Fibroblast of skin of left quadriceps (primary cell): Measurements from ENCODE around the gene ELP4.
"Not testable (repeated sequence)": the region's sequence is repeated elsewhere in the genome, so short reads cannot be mapped to it uniquely, and the experiment has no call there.

ENCODE experiments used
- DNase-seq, 2 experiments: peaks; one replicate each; pipeline ENCODE4 v3.0.0-alpha.2; 2013; ENCODE audit warnings: low read depth in 2 of 2

ELP4 gene

GRCh38 chr11:31646216-31646615, 136.6 kb downstream of the ELP4 start:
- DNase-seq = no peak

GRCh38 chr11:31649129-31649966, 139.8 kb downstream of the ELP4 start:
- DNase-seq = no peak

DNA sequence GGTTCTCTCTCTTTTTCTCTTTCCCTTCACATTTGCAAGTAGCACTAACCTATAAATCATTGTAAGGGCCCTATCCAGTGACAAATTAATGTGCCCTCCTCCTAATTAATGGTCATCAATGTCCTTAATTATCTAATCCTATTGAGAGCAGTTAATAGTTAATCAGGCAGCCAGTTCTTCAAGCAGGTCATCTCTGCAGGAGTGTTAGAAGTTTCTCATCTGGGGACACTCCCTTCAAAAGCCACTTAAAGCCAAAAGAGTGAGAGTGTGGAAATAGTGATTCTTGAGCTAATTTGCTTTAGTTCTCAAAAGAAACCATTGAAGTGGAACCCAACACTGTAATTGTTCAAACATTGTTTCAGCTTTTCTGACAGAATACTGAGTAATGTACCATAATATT, 141.6 kb downstream of the ELP4 start:
- no peak for DNase-seq

GRCh38 chr11:31651822-31652221, 142.3 kb downstream of the ELP4 start:
- no peak for DNase-seq

GRCh38 chr11:31652528-31652927, 143.0 kb downstream of the ELP4 start:
- no peak for DNase-seq

DNA sequence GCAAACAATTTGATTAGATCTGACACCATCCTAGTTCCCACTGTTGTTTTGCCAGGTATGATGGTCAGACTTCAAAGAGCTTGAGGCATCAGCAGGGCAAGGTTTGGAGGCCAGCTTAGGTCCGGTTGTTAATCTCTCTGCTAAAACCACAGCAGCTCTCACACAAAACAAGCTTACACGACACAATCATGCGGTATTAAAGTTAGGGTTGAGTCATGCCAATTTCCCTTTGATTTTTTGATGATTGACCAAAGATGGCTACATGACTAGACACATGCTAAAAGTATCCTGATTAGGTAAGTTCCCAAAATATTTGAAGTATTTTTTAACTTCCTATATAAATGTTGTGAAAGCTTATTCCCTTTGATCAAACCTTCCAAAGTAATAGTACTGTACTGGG, 145.9 kb downstream of the ELP4 start:
- DNase-seq = peak; percentile 59 to 62

DNA sequence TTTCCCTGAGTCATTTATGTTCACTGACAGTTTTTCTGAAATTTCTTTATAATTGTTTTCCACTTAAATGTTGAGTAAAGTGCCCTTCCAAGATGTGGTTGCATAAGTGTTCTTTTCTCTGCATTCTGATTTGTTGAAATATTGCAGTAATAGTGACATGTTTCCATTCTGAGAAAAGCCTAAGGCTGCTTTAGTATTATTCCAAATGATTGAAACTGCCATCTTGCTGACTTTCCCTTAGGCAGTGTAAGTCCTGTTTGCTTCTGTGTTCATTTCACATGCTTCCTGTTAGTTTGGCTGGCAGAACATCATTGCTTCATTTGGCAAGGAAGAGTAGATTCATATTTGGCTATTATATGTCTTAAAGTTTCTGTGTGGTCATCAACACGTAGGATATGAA, 146.5 kb downstream of the ELP4 start:
- DNase-seq = no peak

DNA sequence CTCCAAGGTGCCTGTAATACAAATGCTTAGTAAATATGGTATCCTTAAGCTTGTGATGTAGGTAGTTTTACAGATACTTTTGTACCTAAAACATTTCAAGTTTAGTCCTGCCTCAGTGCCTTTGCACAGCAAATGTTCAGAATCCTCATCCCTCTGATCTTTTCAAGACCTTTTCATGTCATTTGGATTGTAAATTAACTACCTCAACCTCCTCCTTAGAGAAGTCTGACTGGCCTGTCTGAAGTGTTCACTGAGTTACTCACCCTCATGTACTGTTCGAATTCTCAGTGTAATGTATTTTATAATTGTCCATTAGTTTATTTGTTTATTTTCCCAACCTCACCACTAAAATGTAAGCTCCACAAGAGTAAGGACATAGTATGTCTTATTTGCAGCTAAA, 147.5 kb downstream of the ELP4 start:
- no peak for DNase-seq

GRCh38 chr11:31664129-31664528, 154.6 kb downstream of the ELP4 start:
- DNase-seq = no peak

DNA sequence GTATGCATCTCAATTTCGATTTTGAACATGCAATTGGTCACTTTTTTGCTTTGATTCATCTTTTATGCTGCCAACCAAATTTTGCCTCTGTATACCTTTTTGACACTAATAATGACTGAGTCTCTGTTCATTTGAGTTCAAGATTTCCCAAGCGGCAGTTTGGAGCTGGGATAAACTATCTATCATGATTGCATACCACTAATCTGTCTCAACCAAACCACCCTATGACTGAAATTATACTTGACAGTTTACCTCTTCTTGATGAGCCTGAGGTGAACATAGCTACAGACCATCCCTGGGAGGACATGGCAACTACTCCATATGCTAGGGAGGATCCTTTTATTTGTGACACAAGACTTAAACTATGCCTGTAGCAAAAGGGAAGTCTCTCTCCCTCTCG, 155.4 kb downstream of the ELP4 start:
- no peak for DNase-seq

DNA sequence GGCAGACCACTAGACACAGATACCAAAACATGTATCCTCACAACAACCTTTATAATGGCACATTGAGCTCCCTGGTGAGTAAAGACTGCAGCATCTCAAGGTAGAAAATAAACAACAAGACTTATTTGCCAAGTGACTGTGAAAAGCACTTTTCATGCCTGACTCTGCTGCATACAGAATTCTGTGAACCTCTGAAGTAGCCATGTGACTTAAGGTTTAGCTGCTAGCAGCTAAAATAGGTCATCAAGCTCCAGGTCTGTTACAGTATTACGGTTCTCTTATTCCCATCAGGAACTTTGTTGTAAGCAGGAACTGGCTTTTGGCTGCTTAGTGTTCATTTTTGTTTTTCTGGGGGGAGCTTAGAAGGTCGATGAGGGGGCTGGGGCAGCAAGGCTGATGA, 162.1 kb downstream of the ELP4 start:
- no peak for DNase-seq

- DNase-seq = not testable (repeated sequence)
Observed at GRCh38 chr11:31673108-31673507, 163.5 kb downstream of the ELP4 start.

GRCh38 chr11:31676280-31676982, 166.9 kb downstream of the ELP4 start:
- DNase-seq = no peak

DNA sequence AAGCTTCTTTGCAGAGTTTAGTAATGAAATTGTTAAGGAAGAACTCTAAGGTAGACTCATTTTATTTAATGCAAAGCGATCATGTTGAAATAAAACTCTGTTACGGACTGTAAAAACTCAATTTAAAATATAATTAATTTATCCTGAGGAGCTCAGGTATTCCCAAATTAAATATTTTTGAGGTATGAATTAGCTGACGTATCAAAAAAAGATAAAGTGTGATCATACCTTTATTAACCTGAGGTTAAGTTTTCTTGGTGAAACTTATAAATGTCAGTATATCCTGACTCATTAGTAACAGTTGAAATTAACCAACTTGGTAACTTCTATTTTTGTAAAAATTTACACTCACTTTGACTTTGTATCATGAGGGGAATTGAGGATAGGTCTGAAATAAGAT, 171.2 kb downstream of the ELP4 start:
- DNase-seq = no peak

DNA sequence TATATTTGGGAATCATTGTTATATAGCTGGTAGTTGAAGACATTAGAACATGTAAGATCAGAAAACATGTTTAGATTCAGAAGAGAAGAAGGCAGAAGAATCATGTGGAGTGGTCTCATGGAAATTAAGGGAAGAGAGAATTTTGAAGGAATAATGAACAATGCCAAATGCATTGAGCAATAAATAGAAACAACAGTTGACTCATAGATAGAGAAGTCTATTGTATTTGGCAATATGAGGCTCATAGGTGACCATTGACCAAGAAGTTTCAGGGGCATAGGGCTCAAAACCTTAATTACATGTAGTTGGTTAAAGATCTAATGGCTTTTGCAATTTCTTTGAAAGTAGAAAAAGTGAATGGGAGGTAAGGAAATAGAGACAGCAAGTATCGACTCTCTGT, 177.7 kb downstream of the ELP4 start:
- no peak for DNase-seq

- DNase-seq = no peak
Observed at GRCh38 chr11:31687861-31688260, 178.3 kb downstream of the ELP4 start.

- DNase-seq = no peak
Observed at GRCh38 chr11:31689559-31689958, 180.0 kb downstream of the ELP4 start.

GRCh38 chr11:31690041-31690440, 180.5 kb downstream of the ELP4 start:
- no peak for DNase-seq

GRCh38 chr11:31690516-31690915, 180.9 kb downstream of the ELP4 start:
- no peak for DNase-seq

- no peak for DNase-seq
Observed at GRCh38 chr11:31692466-31692865, 182.9 kb downstream of the ELP4 start.

- not testable (repeated sequence) for DNase-seq
Observed at GRCh38 chr11:31697049-31697448, 187.5 kb downstream of the ELP4 start.

GRCh38 chr11:31699066-31699465, 189.5 kb downstream of the ELP4 start:
- no peak for DNase-seq

GRCh38 chr11:31702966-31703365, 193.4 kb downstream of the ELP4 start:
- no peak for DNase-seq
